Subcutaneous adipose tissue (tissue), 4 donors: ENCODE results near the gene PAX8. TPM values are rescaled to one million over a fixed set of nuclear protein-coding genes. Genes with fewer than 3 reads are reported as not detected.

Experiments used
- CTCF ChIP-seq: fragments of 450-650 bp; IDR thresholded peaks from one replicate; pipeline ENCODE4 v1.5.1; 2016; ENCODE audit warnings: low read depth, mild to moderate bottlenecking, control low read depth, antibody characterized with exemption, moderate library complexity
- total RNA-seq, 4 donors: library from RNA; depleted of rRNA; stranded (reverse); fragments of >200 nt; gene quantifications; one replicate each; pipeline ENCODE4 v1.1.0, GENCODE V29; 2016

The PAX8 gene
- total RNA-seq, 4 donors from 2014 or later, result 2.8 to 10.7 (median 5.8) TPM

GRCh38 chr2:113206251-113206650 is 72.5 kb downstream of the PAX8 start:
- no peak for TF ChIP-seq CTCF

- TF ChIP-seq CTCF, result no peak
These were observed 74.7 kb downstream of the PAX8 start for GRCh38 chr2:113203901-113204519.

- no peak for TF ChIP-seq CTCF
These were observed 75.5 kb downstream of the PAX8 start for GRCh38 chr2:113203217-113203530.

GRCh38 chr2:113202305-113203216 is 76.2 kb downstream of the PAX8 start:
- no peak for TF ChIP-seq CTCF

- no peak for TF ChIP-seq CTCF
These were observed 77.0 kb downstream of the PAX8 start for GRCh38 chr2:113201496-113202304.

- TF ChIP-seq CTCF, result no peak
These were observed 77.8 kb downstream of the PAX8 start for GRCh38 chr2:113200736-113201490.
